NCI-H128 (cell line): Measurements from ENCODE around the gene CDH3.

Experiments
- DNase-seq: peaks from one replicate; lab custom pipeline; 2025; ENCODE audit not compliant: unreplicated experiment; lab: John Stamatoyannopoulos, UW

Gene CDH3

DNA sequence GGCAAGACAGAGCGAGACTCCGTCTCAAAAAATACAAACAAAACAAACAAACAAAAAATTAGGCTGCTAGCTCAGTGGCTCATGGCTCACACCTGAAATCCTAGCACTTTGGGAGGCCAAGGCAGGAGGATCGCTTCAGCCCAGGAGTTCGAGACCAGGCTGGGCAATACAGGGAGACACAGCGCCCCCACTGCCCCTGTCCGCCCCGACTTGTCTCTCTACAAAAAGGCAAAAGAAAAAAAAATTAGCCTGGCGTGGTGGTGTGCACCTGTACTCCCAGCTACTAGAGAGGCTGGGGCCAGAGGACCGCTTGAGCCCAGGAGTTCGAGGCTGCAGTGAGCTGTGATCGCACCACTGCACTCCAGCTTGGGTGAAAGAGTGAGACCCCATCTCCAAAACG, 91.5 kb downstream of the CDH3 start:
- DNase-seq = no peak

DNA sequence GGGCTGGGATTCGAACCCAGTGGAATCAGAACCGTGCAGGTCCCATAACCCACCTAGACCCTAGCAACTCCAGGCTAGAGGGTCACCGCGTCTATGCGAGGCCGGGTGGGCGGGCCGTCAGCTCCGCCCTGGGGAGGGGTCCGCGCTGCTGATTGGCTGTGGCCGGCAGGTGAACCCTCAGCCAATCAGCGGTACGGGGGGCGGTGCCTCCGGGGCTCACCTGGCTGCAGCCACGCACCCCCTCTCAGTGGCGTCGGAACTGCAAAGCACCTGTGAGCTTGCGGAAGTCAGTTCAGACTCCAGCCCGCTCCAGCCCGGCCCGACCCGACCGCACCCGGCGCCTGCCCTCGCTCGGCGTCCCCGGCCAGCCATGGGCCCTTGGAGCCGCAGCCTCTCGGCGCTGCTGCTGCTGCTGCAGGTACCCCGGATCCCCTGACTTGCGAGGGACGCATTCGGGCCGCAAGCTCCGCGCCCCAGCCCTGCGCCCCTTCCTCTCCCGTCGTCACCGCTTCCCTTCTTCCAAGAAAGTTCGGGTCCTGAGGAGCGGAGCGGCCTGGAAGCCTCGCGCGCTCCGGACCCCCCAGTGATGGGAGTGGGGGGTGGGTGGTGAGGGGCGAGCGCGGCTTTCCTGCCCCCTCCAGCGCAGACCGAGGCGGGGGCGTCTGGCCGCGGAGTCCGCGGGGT, 92.1 kb downstream of the CDH3 start, which contains the start of gene CDH1:
Gene CDH1, plus strand, starts transcription at position 247 of the 684 bp plus-strand sequence. Its CDS starts 124 bp downstream, at position 371.
- peak; percentile 37 for DNase-seq

DNA sequence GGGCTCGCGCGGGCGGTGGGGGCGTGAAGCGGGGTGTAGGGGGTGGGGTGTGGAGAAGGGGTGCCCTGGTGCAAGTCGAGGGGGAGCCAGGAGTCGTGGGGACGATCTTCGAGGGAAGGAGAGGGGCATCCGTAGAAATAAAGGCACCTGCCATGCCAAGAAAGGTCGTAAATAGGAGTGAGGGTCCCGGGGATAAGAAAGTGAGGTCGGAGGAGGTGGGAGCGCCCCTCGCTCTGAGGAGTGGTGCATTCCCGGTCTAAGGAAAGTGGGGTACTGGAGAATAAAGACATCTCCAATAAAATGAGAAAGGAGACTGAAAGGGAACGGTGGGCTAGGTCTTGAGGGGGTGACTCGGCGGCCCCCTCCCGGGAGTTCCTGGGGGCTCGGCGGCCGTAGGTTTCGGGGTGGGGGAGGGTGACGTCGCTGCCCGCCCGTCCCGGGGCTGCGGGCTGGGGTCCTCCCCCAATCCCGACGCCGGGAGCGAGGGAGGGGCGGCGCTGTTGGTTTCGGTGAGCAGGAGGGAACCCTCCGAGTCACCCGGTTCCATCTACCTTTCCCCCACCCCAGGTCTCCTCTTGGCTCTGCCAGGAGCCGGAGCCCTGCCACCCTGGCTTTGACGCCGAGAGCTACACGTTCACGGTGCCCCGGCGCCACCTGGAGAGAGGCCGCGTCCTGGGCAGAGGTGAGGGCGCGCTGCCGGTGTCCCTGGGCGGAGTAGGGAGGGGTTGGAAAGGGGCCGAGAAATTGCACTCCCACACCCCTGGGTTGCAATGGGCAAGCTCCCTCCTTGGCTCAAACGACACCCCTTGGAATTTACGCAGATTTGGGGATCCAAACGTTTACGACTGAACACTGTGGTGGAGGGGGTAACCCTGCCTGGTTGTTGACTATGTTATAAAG, 92.9 kb downstream of the CDH3 start:
- DNase-seq = no peak

DNA sequence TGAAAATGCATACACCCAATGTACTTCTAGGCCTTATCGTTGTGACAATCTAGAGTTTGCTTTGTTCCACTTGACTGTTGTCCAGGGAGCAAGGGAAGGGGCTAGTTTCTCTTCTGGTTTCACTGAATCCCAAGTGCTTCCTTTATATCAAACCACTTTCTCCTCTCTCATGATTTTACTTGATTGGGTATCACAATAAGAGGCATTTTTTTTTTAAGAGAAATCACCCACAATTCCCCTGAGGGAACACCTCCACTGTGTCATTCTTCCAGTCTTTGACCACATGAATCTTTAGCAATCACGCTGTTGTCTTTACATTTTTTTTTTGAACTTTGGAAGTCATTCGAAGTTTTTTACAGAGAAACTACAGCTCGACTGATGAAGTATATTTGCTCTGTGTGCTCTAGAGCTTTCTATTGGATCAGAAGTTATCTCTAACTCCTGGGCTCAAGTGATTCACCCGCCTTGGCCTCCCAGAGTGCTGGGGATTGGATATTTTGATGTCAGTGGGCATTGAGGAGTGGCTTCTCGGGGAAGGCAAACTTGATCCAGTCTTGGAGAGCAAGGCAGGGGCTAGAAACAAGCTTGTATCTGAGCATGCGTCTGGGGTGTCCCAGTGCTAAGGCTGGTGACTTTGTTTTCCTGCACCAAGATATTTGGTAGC, 95.0 kb downstream of the CDH3 start:
- no peak for DNase-seq

DNA sequence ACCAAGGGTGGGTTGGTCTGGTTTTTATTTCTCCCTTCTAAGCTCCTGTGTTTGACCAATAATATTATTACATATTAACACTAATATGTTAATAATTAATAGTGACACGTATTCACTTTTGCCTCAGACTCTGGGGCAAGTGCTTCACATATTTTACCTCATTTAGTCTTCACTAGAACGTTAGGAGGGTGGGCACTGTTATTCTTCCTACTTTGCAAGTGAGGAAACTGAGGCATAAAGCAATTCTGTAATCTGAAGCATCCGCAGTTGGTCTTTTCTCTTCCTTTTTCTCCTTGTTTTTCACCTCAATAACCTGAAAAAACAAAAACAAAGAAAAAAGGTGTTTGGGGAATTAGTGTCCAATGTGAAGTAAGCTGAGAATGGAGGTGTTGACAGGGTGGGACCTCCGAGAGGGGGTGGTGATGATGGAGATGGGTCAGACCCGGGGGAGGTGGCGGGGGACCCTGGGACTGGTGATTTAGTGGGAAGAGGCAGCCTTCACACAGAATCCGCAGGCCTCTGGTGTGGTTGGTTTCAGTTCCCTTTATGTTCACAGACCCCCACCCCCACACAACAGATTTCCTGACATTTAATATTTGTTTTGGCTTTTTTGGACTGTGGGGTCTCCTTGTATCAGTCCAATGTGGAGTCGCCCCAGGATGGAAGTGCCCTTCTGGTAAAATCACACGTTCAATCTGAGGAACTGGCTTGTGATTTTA, 95.7 kb downstream of the CDH3 start:
- no peak for DNase-seq

DNA sequence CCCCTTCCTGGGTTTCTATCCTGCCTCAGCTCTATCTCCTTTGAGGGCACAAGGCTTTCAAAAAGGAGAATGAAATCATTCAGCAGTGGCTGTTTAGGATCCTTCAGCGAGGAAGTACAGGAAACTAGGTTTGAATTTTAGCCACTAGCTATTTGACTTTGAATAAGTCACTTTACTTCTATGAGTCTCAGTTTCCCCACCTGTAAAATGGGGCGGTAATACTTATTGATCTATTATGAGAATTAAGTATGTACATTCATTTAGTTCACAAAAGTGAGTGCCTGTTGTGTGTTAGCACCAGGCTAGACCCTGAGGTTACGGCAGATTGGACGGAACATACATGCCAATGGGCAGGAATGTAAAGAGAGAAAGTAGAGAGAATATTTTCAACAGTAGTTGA, 98.6 kb downstream of the CDH3 start:
- no peak for DNase-seq

DNA sequence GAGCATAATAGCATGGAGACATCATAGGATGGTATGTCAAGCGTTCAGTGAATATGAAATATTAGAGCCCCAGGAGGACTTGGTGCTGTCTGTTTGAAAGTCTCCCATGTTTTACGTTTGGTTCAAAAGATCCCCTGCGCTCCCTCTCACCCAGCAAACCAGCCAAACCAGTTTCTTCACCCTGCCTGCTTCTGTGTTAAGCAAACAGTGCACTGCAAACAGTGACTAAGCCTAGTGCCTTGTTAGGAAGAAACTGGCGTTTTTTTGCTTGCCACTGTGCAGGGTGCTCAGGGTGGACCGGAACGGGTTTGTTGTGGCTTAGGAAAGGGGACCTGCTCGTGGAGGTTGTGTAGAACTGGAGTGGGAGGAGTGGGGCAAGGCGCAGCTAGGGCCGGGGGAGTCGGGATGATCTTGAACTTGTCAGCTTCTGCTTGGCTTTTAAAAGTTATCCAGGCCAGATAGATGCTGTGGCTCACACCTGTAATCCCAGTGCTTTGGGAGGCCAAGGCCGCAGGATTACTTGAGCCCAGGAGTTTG, 99.7 kb downstream of the CDH3 start:
- DNase-seq = peak; percentile 28

DNA sequence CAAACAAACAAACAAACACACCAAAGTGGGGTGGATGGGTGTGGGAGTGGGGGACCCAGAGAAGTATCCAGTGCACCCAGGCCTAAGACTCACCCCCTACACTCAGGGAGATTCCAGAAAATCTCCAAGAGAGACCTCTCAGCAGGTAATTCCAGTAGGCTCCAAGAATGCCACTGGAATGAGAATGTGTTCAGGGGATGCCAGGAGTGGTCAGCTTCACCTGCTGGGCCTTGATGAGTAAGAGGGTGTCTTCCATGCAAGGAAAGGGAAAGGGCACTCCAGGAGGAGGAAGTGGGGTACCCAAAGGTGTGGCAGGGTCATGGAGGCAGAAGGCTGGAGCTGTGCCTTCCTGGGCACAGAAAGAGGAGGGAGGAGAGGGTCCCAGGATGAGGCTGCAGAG, 101.8 kb downstream of the CDH3 start:
- no peak for DNase-seq

DNA sequence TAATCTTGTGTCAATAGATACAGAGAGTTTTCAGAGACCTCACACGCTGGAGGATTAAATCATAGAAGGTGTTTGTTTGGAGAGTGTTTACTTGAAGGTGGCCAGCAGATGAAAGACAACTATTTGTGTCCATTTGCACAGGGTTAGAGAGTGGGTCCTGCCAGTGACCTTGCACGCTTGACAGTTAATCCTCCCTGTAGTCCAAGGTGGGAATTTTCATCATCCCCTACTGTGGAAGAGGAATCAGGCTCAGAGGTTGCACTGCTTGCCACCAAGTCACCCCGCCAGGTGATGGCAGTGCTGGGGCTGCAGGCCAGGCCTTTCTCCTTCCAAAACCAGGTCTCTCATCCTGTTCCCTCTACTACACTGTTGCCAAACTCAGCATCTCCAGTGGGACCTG, 104.3 kb downstream of the CDH3 start:
- DNase-seq = no peak
